RWPE2 (cell line): ENCODE measurements around the gene PCDH15.

Source experiments
- ATAC-seq: fragments of 200-7000 bp; cut with Tn5 transposase; 3 replicates; pipeline ENCODE4 v1.9.1; 2021; ENCODE audit warnings: low read depth
- DNase-seq: peaks from one replicate; pipeline ENCODE4 v3.0.0-alpha.2; 2020; ENCODE audit warnings: low spot score
- H3K27ac ChIP-seq: fragments of 450-650 bp; 2 replicates; pipeline ENCODE4 v1.5.1; 2017; ENCODE audit warnings: mild to moderate bottlenecking; ENCODE audit not compliant: poor library complexity, severe bottlenecking
- H3K27me3 ChIP-seq: fragments of 250-450 bp; sonication (Bioruptor Pico); 2 replicates; pipeline ENCODE4 v1.5.1; 2021; ENCODE audit warnings: mild to moderate bottlenecking, moderate library complexity; ENCODE audit not compliant: insufficient read depth, poor library complexity, severe bottlenecking
- H3K36me3 ChIP-seq: fragments of 250-450 bp; sonication (Bioruptor Pico); 2 replicates; pipeline ENCODE4 v1.5.1; 2020; ENCODE audit warnings: low read depth, mild to moderate bottlenecking, moderate library complexity
- H3K4me1 ChIP-seq: fragments of 250-450 bp; sonication (Bioruptor Pico); 2 replicates; pipeline ENCODE4 v1.5.1; 2021; ENCODE audit warnings: mild to moderate bottlenecking, moderate library complexity; ENCODE audit not compliant: insufficient read depth, poor library complexity, severe bottlenecking
- H3K4me3 ChIP-seq: fragments of 250-450 bp; sonication (Bioruptor Pico); 2 replicates; pipeline ENCODE4 v1.5.1; 2021; ENCODE audit warnings: mild to moderate bottlenecking, moderate library complexity; ENCODE audit not compliant: severe bottlenecking
- H3K9me3 ChIP-seq: fragments of 250-450 bp; sonication (Bioruptor Pico); 2 replicates; pipeline ENCODE4 v1.5.1; 2021; ENCODE audit warnings: mild to moderate bottlenecking, moderate library complexity; ENCODE audit not compliant: severe bottlenecking
- CTCF ChIP-seq: fragments of 450-650 bp; IDR thresholded peaks from one replicate; pipeline ENCODE4 v1.5.1; 2017; ENCODE audit warnings: mild to moderate bottlenecking, moderate library complexity; ENCODE audit not compliant: poor library complexity, severe bottlenecking

Gene PCDH15

GRCh38 chr10:53893061-53893460, 908.0 kb downstream of the PCDH15 start:
- no peak for DNase-seq
- H3K4me1 ChIP-seq: peaks cover 2% of the 10 kb centered on the region
- ATAC-seq: no peak

GRCh38 chr10:53886325-53887300, 914.4 kb downstream of the PCDH15 start:
- peak; percentile 21 for TF ChIP-seq CTCF
- H3K27me3 ChIP-seq: no peaks in the 10 kb centered on the region
- no peaks in the 10 kb centered on the region for H3K36me3 ChIP-seq
- no peak overlapping the region for H3K27ac ChIP-seq
- ATAC-seq (peak; percentile 64; the same call in 2 of the 3 replicates), DNase-seq (no peak)
- no peak overlapping the region for H3K4me3 ChIP-seq
- no peaks in the 10 kb centered on the region for H3K9me3 ChIP-seq
- H3K4me1 ChIP-seq: no peaks in the 10 kb centered on the region

More at GRCh38 chr10:53893061-53893460, 908.0 kb downstream of the PCDH15 start:
- Histone ChIP-seq H3K36me3 (no peaks in the 10 kb centered on the region), H3K27ac (no peak overlapping the region), H3K4me3 (no peak overlapping the region), H3K27me3 (no peaks in the 10 kb centered on the region), H3K9me3 (no peaks in the 10 kb centered on the region)
- TF ChIP-seq CTCF: no peak

GRCh38 chr10:53864846-53865245, 936.2 kb downstream of the PCDH15 start:
- no peak for DNase-seq
- H3K36me3 ChIP-seq: no peaks in the 10 kb centered on the region

GRCh38 chr10:53852450-53853175, 948.4 kb downstream of the PCDH15 start:
- no peak for ATAC-seq
- H3K27me3 ChIP-seq: no peaks in the 10 kb centered on the region
- H3K4me1 ChIP-seq: no peaks in the 10 kb centered on the region
- no peak for DNase-seq
- H3K36me3 ChIP-seq: no peaks in the 10 kb centered on the region
- H3K9me3 ChIP-seq: no peaks in the 10 kb centered on the region
- H3K4me3 ChIP-seq: no peak overlapping the region
- TF ChIP-seq CTCF: no peak
- no peak overlapping the region for H3K27ac ChIP-seq

More at GRCh38 chr10:53864846-53865245, 936.2 kb downstream of the PCDH15 start:
- TF ChIP-seq CTCF: no peak
- Histone ChIP-seq H3K27ac (no peak overlapping the region), H3K4me3 (no peak overlapping the region), H3K9me3 (no peaks in the 10 kb centered on the region), H3K27me3 (no peaks in the 10 kb centered on the region), H3K4me1 (no peaks in the 10 kb centered on the region)
- no peak for ATAC-seq
